ENCODE measurements around the gene MAGEB5. TPM values are rescaled to one million over a fixed set of nuclear protein-coding genes. Genes with fewer than 3 reads are reported as not detected.
"Not testable (repeated sequence)": the region's sequence is repeated elsewhere in the genome, so short reads cannot be mapped to it uniquely, and the experiment has no call there.

Gene MAGEB5, protein sequence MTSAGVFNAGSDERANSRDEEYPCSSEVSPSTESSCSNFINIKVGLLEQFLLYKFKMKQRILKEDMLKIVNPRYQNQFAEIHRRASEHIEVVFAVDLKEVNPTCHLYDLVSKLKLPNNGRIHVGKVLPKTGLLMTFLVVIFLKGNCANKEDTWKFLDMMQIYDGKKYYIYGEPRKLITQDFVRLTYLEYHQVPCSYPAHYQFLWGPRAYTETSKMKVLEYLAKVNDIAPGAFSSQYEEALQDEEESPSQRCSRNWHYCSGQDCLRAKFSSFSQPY
- total RNA-seq: not detected in 3 replicates

DNA sequence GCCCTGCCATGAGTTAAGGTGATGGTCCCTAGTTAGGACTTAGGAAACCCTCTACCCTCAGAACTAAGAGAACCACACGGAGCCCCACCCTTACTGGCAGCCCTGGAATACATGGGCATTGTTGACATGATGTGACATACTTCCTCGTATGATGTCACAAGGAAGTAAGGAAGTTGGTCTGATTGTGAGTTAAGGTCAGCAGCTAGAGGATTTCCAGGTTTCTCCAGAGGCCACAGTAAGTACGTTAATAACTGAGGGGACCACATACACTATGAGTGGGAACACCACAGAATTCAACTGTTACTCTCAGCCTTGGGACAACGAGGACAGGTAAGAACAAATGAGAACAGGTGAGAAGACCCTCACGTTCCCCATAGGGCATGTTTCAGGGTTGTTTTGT, at the start of gene MAGEB5:
Gene MAGEB5 (plus strand): TSS at position 301 of the 400 bp plus-strand sequence. CDS start 1,133 bp downstream, outside the sequence.
- Mint-ChIP-seq H3K9me3 (peaks cover 34% of the 10 kb centered on the region), H3K27ac (no peak within 1 kb of the TSS), H3K4me3 (no peak within 1 kb of the TSS), H3K4me1 (no peaks in the 10 kb centered on the region), H3K36me3 (no peaks in the 10 kb centered on the region), H3K27me3 (ENCODE audit: low read depth) (no peaks in the 10 kb centered on the region)
- TF ChIP-seq, protein P1, sequence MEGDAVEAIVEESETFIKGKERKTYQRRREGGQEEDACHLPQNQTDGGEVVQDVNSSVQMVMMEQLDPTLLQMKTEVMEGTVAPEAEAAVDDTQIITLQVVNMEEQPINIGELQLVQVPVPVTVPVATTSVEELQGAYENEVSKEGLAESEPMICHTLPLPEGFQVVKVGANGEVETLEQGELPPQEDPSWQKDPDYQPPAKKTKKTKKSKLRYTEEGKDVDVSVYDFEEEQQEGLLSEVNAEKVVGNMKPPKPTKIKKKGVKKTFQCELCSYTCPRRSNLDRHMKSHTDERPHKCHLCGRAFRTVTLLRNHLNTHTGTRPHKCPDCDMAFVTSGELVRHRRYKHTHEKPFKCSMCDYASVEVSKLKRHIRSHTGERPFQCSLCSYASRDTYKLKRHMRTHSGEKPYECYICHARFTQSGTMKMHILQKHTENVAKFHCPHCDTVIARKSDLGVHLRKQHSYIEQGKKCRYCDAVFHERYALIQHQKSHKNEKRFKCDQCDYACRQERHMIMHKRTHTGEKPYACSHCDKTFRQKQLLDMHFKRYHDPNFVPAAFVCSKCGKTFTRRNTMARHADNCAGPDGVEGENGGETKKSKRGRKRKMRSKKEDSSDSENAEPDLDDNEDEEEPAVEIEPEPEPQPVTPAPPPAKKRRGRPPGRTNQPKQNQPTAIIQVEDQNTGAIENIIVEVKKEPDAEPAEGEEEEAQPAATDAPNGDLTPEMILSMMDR (IDR thresholded peaks at IDR 0.05; ENCODE audit: unreplicated experiment): no peak
- no peak for DNase-seq (ENCODE audit: low spot score in 2 of 2, unreplicated experiment in 2 of 2)

DNA sequence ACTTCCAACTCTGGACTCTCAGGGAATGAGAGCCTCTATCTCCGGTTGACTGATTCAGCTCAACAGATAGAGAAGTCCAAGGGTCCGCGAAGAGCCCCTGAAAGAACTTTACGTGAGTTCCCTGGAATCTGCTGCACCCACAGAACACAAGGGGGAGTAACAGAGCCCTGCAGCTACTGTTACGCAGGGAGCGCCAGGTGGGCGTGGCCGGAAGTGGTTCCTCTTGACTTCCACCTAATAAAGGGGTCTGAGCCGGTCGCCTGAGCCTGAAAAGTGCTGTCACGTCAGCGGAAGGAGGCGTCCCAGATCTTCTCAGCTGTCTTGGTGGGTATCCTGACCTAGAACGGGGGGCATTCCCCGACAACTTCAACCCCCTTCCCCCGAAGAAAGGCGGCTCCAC, 23.8 kb upstream of the MAGEB5 start, which contains the start of gene MAGEB6:
Gene MAGEB6 (plus strand): TSS at position 237 of the 400 bp plus-strand sequence. CDS start 1,407 bp downstream, outside the sequence.
- no peak for DNase-seq (ENCODE audit: low spot score in 2 of 2, unreplicated experiment in 2 of 2)
- Mint-ChIP-seq H3K4me3 (no peak within 1 kb of the TSS), H3K36me3 (no peaks in the 10 kb centered on the region), H3K27me3 (ENCODE audit: low read depth) (no peaks in the 10 kb centered on the region), H3K4me1 (no peaks in the 10 kb centered on the region), H3K27ac (no peak within 1 kb of the TSS), H3K9me3 (peaks cover 21% of the 10 kb centered on the region)
- TF ChIP-seq, protein P1 (IDR thresholded peaks at IDR 0.05; ENCODE audit: unreplicated experiment): no peak

DNA sequence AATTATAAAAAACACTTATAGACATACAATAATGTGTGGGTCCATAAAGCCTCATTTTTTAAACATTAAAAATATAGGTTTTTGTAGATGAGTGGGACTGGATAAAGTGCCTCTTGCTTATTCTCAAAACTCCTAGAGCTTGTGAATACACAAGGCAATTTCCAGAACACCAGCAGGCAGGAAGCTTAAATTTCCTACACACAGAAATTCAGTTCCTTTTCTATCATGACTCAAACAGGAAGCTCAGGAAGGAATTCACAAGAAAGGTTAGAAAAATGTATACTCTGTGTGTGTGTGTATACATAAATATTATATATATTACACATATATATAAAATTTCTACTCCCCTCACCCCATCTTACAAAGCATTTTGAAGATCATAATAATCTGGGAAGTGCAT, 12.4 kb upstream of the MAGEB5 start:
- Mint-ChIP-seq H3K27ac (no peak overlapping the region), H3K36me3 (no peaks in the 10 kb centered on the region), H3K27me3 (ENCODE audit: low read depth) (no peaks in the 10 kb centered on the region), H3K4me1 (no peaks in the 10 kb centered on the region), H3K4me3 (no peak overlapping the region), H3K9me3 (peaks cover 53% of the 10 kb centered on the region)
- DNase-seq (ENCODE audit: low spot score in 2 of 2, unreplicated experiment in 2 of 2): no peak
- TF ChIP-seq, protein P1 (IDR thresholded peaks at IDR 0.05; ENCODE audit: unreplicated experiment): no peak

DNA sequence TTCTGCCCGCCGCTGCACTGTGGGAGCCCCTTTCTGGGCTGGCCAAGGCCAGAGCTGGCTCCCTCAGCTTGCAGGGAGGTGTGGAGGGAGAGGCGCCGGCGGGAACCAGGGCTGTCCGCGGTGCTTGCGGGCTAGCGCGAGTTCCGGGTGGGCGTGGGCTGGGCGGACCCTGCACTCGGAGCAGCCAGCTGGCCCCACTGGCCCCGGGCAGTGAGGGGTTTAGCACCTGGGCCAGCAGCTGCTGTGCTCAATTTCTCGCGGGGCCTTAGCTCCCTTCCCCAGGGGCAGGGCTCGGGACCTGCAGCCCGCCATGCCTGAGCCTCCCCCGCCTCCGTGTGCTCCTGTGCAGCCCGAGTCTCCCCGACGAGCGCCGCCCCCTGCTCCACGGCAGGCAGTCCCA, 11.3 kb upstream of the MAGEB5 start:
- not testable (repeated sequence) for H3K4me1 Mint-ChIP-seq; H3K36me3 Mint-ChIP-seq; DNase-seq (ENCODE audit: low spot score in 2 of 2, unreplicated experiment in 2 of 2); H3K27ac Mint-ChIP-seq; H3K4me3 Mint-ChIP-seq; H3K27me3 Mint-ChIP-seq (ENCODE audit: low read depth)
- peaks cover 54% of the 10 kb centered on the region for H3K9me3 Mint-ChIP-seq

DNA sequence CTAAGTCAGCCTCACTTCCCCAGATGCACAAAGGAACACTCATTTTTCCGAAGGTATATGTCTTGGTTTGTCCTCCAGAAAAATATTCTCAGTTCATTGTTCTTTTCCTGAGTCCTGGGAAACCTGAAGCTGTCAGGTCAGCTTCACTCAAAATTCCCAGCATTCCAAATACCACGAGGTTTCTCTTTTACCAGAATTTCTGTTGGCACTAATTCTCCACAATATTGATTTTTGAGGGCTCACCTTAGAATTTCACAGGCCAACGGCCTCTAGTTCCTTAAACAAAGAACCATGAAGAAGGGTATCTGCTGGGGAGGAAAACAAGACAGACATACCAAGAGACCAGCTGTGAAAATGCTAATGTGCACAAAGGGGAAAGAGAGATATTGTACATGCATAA, 8.0 kb upstream of the MAGEB5 start:
- Mint-ChIP-seq H3K27me3 (ENCODE audit: low read depth) (no peaks in the 10 kb centered on the region), H3K27ac (no peak overlapping the region), H3K4me3 (no peak overlapping the region), H3K4me1 (no peaks in the 10 kb centered on the region), H3K36me3 (no peaks in the 10 kb centered on the region), H3K9me3 (peaks cover 27% of the 10 kb centered on the region)
- no peak for DNase-seq (ENCODE audit: low spot score in 2 of 2, unreplicated experiment in 2 of 2)
- TF ChIP-seq, protein P1 (IDR thresholded peaks at IDR 0.05; ENCODE audit: unreplicated experiment): no peak

DNA sequence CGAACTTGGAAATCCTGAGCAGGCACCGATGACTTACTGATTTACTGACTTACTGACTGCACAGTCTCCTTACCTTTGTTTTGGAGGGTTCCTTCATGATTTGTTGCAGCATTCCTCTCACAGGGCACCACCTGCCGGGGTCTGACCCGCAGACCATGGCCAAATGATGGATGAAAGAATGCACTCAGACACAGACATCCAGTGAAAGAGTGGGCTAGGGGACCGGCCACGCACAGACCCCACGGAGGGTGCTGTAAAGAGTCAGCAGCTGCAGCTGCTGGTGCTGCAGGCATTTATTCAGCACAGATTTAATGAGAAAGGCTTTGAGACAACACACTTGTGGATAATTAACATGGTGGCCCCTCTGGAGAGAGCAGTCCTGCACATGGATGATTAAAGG, 3.4 kb downstream of the MAGEB5 start:
- Mint-ChIP-seq H3K27me3 (ENCODE audit: low read depth) (no peaks in the 10 kb centered on the region), H3K36me3 (no peaks in the 10 kb centered on the region), H3K4me1 (no peaks in the 10 kb centered on the region), H3K4me3 (no peak overlapping the region), H3K27ac (no peak overlapping the region), H3K9me3 (peaks cover 44% of the 10 kb centered on the region)
- TF ChIP-seq, protein P1 (IDR thresholded peaks at IDR 0.05; ENCODE audit: unreplicated experiment): no peak
- no peak for DNase-seq (ENCODE audit: low spot score in 2 of 2, unreplicated experiment in 2 of 2)

Measured in mesothelial cell of epicardium (in vitro differentiated cells).